OCI-LY1 (cell line): ENCODE data around the gene COTL1.

Experiments
- H2AFZ ChIP-seq: fragments of 200-600 bp; sonication (generic), shearing (Covaris generic); 2 replicates; pipeline ENCODE4 v1.6.0; 2014; ENCODE audit warnings: antibody characterized with exemption, mild to moderate bottlenecking, low read length
- H3F3A ChIP-seq: fragments of 200-600 bp; sonication (generic), shearing (Covaris generic); 2 replicates; pipeline ENCODE4 v1.6.0; 2014; ENCODE audit warnings: mild to moderate bottlenecking, antibody characterized with exemption, low read length, moderate library complexity; ENCODE audit not compliant: insufficient read depth
- H3K27ac ChIP-seq: fragments of 200-600 bp; sonication (generic); 2 replicates; pipeline ENCODE4 v1.5.1; 2014; ENCODE audit warnings: low read length, mixed run types, mild to moderate bottlenecking, low read depth; ENCODE audit not compliant: poor library complexity, severe bottlenecking
- H3K27me3 ChIP-seq: fragments of 200-600 bp; sonication (generic); 2 replicates; pipeline ENCODE4 v1.6.0; 2014; ENCODE audit warnings: antibody characterized with exemption, mild to moderate bottlenecking, low read length, moderate library complexity; ENCODE audit not compliant: insufficient read depth
- H3K36me3 ChIP-seq: fragments of 200-600 bp; sonication (generic); 2 replicates; pipeline ENCODE4 v1.6.1; 2014; ENCODE audit warnings: mild to moderate bottlenecking, antibody characterized with exemption, low read length, moderate library complexity, mixed read lengths; ENCODE audit not compliant: insufficient read depth
- H3K4me1 ChIP-seq: fragments of 200-600 bp; sonication (generic); 2 replicates; pipeline ENCODE4 v1.5.1; 2014; ENCODE audit warnings: mild to moderate bottlenecking, low read length, moderate library complexity; ENCODE audit not compliant: insufficient read depth, severe bottlenecking
- H3K4me2 ChIP-seq: fragments of 200-600 bp; sonication (generic), shearing (Covaris generic); 2 replicates; pipeline ENCODE4 v1.6.1; 2014; ENCODE audit warnings: low read length
- H3K4me3 ChIP-seq: fragments of 200-600 bp; sonication (generic); 2 replicates; pipeline ENCODE4 v1.5.1; 2014; ENCODE audit warnings: low read length, low read depth, mild to moderate bottlenecking, mixed read lengths; ENCODE audit not compliant: poor library complexity, severe bottlenecking
- H3K79me2 ChIP-seq: fragments of 200-600 bp; shearing (Covaris generic); 2 replicates; pipeline ENCODE4 v1.6.1; 2016; ENCODE audit warnings: mixed run types, low read length, mixed read lengths; ENCODE audit not compliant: insufficient read depth
- H3K9ac ChIP-seq: fragments of 200-600 bp; sonication (generic), shearing (Covaris generic); 2 replicates; pipeline ENCODE4 v1.6.1; 2014; ENCODE audit warnings: mild to moderate bottlenecking, low read length, mixed read lengths
- H3K9me2 ChIP-seq: fragments of 200-600 bp; sonication (generic), shearing (Covaris generic); 2 replicates; pipeline ENCODE4 v1.6.1; 2014; ENCODE audit warnings: low read depth, mild to moderate bottlenecking, low read length, mixed read lengths
- H3K9me3 ChIP-seq: fragments of 200-600 bp; shearing (Covaris generic); 2 replicates; pipeline ENCODE4 v1.6.1; 2014; ENCODE audit warnings: low read length, mixed read lengths
- H4K20me1 ChIP-seq: fragments of 200-600 bp; sonication (generic), shearing (Covaris generic); 2 replicates; pipeline ENCODE4 v1.6.0; 2016; ENCODE audit warnings: mild to moderate bottlenecking, low read length; ENCODE audit not compliant: insufficient read depth
- CTCF ChIP-seq: fragments of 200-600 bp; sonication (generic), shearing (Covaris generic); IDR thresholded peaks from 2 replicates; pipeline ENCODE4 v1.5.1; 2017; ENCODE audit warnings: mild to moderate bottlenecking, antibody characterized with exemption, low read length, moderate library complexity, mixed read lengths
- EZH2 ChIP-seq: fragments of 200-600 bp; sonication (generic), shearing (Covaris generic); IDR thresholded peaks from 2 replicates; pipeline ENCODE4 v1.8.0; 2017; ENCODE audit warnings: borderline replicate concordance, mixed run types, mild to moderate bottlenecking, antibody characterized with exemption, low read length, moderate library complexity, mixed read lengths

COTL1 gene

GRCh38 chr16:84612686-84613085, 5.2 kb downstream of the COTL1 start:
- H3K4me3 ChIP-seq: no peak overlapping the region
- H3K9me2 ChIP-seq: no peaks in the 10 kb centered on the region
- no peaks in the 10 kb centered on the region for H3F3A ChIP-seq
- H3K9ac ChIP-seq: no peak overlapping the region
- no peaks in the 10 kb centered on the region for H3K9me3 ChIP-seq
- H3K27me3 ChIP-seq: no peaks in the 10 kb centered on the region
- no peak overlapping the region for H3K27ac ChIP-seq
- H4K20me1 ChIP-seq: no peaks in the 10 kb centered on the region
- peaks cover 76% of the 10 kb centered on the region for H3K79me2 ChIP-seq
- no peak overlapping the region for H2AFZ ChIP-seq
- peaks cover 80% of the 10 kb centered on the region for H3K36me3 ChIP-seq
- H3K4me2 ChIP-seq: no peak overlapping the region
- H3K4me1 ChIP-seq: peaks cover 49% of the 10 kb centered on the region
- TF ChIP-seq CTCF: no peak
- no peak for TF ChIP-seq EZH2

GRCh38 chr16:84611041-84611440, 6.8 kb downstream of the COTL1 start:
- Histone ChIP-seq H3K4me2 (no peak overlapping the region), H3K79me2 (peaks cover 76% of the 10 kb centered on the region), H3K27me3 (no peaks in the 10 kb centered on the region), H3K9ac (no peak overlapping the region), H3K9me3 (no peaks in the 10 kb centered on the region), H3F3A (no peaks in the 10 kb centered on the region), H3K9me2 (no peaks in the 10 kb centered on the region), H3K27ac (peak overlapping the region; percentile 20), H3K36me3 (peaks cover 82% of the 10 kb centered on the region), H4K20me1 (no peaks in the 10 kb centered on the region), H2AFZ (no peak overlapping the region), H3K4me3 (no peak overlapping the region), H3K4me1 (peaks cover 65% of the 10 kb centered on the region)
- no peak for TF ChIP-seq CTCF
- no peak for TF ChIP-seq EZH2

- no peak for TF ChIP-seq CTCF
- TF ChIP-seq EZH2: no peak
- peaks cover 65% of the 10 kb centered on the region for H3K4me1 ChIP-seq
- no peak overlapping the region for H3K9ac ChIP-seq
- no peaks in the 10 kb centered on the region for H4K20me1 ChIP-seq
- no peaks in the 10 kb centered on the region for H3K9me3 ChIP-seq
- peaks cover 82% of the 10 kb centered on the region for H3K36me3 ChIP-seq
- H2AFZ ChIP-seq: no peak overlapping the region
- H3F3A ChIP-seq: no peaks in the 10 kb centered on the region
- peaks cover 76% of the 10 kb centered on the region for H3K79me2 ChIP-seq
- H3K9me2 ChIP-seq: no peaks in the 10 kb centered on the region
- peak overlapping the region; percentile 71 for H3K27ac ChIP-seq
- H3K4me2 ChIP-seq: no peak overlapping the region; the same call in 1 of the 2 replicates
- no peak overlapping the region for H3K4me3 ChIP-seq
- no peaks in the 10 kb centered on the region for H3K27me3 ChIP-seq
Observed at GRCh38 chr16:84610376-84610775, 7.5 kb downstream of the COTL1 start.
